ENCODE measurements around the gene NUP153.

NUP153 gene

DNA sequence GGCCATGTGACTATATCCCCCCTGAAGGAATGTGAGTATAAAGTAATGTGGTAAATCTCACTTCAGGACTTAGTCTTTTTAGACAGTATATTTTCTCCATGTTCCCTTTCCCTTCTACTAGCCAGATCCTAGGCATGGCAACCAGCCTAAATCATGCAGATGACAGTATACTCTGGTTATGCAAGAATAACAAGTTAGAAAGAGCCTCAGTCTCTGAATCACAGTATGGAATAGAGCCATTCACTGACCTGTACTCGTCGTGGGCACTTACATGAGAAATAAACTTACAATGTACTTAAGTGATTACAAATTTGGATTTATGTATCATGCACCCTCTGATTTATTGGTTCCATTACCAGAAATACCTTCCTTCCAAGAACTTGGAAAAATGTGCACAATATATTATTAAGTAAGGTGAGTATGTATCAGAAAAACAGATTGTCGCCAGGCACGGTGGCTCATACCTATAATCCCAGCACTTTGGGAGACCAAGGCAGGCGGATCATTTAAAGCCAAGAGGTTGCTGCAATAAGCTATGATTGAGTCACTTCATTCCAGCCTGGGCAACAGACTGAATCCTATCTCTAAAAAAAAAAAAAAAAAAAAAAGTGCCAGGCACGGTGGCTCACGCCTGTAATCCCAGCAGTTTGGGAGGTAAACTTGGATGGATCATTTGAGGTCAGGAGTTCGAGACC is 131.7 kb downstream of the NUP153 start:
- Histone ChIP-seq H3K27me3 (ENCODE audit: insufficient read depth, low read depth) (no peaks in the 10 kb centered on the region), H3K4me3 (IDR thresholded peaks at IDR 0.05; ENCODE audit: insufficient read depth, low read depth, low read length) (no peak overlapping the region), H3K79me2 (ENCODE audit: insufficient read depth, low read depth) (no peaks in the 10 kb centered on the region), H3K36me3 (ENCODE audit: insufficient read depth) (no peaks in the 10 kb centered on the region), H2AFZ (ENCODE audit: low read depth) (no peak overlapping the region), H3K27ac (no peak overlapping the region), H3K9ac (no peak overlapping the region), H4K20me1 (ENCODE audit: insufficient read depth) (no peaks in the 10 kb centered on the region), H3K4me1 (ENCODE audit: low read depth, poor library complexity, severe bottlenecking) (no peaks in the 10 kb centered on the region), H3K4me2 (no peak overlapping the region)
- TF ChIP-seq, protein P1, sequence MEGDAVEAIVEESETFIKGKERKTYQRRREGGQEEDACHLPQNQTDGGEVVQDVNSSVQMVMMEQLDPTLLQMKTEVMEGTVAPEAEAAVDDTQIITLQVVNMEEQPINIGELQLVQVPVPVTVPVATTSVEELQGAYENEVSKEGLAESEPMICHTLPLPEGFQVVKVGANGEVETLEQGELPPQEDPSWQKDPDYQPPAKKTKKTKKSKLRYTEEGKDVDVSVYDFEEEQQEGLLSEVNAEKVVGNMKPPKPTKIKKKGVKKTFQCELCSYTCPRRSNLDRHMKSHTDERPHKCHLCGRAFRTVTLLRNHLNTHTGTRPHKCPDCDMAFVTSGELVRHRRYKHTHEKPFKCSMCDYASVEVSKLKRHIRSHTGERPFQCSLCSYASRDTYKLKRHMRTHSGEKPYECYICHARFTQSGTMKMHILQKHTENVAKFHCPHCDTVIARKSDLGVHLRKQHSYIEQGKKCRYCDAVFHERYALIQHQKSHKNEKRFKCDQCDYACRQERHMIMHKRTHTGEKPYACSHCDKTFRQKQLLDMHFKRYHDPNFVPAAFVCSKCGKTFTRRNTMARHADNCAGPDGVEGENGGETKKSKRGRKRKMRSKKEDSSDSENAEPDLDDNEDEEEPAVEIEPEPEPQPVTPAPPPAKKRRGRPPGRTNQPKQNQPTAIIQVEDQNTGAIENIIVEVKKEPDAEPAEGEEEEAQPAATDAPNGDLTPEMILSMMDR (conservative IDR thresholded peaks at IDR 0.05; ENCODE audit: low read depth, low read length) = no peak

DNA sequence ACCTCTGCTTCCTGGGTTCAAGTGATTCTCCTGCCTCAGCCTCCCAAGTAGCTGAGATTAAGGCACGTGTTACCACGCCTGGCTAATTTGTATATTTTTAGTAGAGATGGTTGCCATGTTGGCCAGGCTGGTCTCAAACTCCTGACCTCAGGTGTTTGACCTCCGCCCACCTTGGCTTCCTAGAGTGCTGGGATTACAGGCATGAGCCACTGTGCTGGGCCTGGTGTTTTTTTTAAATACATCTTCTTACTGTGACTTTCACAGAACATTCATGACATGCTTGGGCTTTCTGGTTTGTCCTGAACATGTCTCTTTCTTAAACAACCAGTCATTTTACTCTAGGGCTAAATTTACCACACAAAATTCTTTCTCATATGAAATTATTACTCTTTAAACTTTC is 141.3 kb downstream of the NUP153 start:
- Histone ChIP-seq H3K4me1 (ENCODE audit: low read depth, poor library complexity, severe bottlenecking) (no peaks in the 10 kb centered on the region), H3K4me3 (IDR thresholded peaks at IDR 0.05; ENCODE audit: insufficient read depth, low read depth, low read length) (no peak overlapping the region), H3K27me3 (ENCODE audit: insufficient read depth, low read depth) (no peaks in the 10 kb centered on the region), H3K4me2 (no peak overlapping the region), H3K9ac (no peak overlapping the region), H2AFZ (ENCODE audit: low read depth) (no peak overlapping the region), H3K36me3 (ENCODE audit: insufficient read depth) (no peaks in the 10 kb centered on the region), H3K27ac (no peak overlapping the region), H3K79me2 (ENCODE audit: insufficient read depth, low read depth) (no peaks in the 10 kb centered on the region), H4K20me1 (ENCODE audit: insufficient read depth) (no peaks in the 10 kb centered on the region)
- TF ChIP-seq, protein P1 (conservative IDR thresholded peaks at IDR 0.05; ENCODE audit: low read depth, low read length) = no peak

All from KMS-11 (cell line).